Measurements from ENCODE around the gene KRT16.
A peak's percentile ranks its signal among the peaks of the same experiment; 100 is the strongest.
"Not testable (repeated sequence)": the region's sequence is repeated elsewhere in the genome, so short reads cannot be mapped to it uniquely, and the experiment has no call there.

The KRT16 gene

DNA sequence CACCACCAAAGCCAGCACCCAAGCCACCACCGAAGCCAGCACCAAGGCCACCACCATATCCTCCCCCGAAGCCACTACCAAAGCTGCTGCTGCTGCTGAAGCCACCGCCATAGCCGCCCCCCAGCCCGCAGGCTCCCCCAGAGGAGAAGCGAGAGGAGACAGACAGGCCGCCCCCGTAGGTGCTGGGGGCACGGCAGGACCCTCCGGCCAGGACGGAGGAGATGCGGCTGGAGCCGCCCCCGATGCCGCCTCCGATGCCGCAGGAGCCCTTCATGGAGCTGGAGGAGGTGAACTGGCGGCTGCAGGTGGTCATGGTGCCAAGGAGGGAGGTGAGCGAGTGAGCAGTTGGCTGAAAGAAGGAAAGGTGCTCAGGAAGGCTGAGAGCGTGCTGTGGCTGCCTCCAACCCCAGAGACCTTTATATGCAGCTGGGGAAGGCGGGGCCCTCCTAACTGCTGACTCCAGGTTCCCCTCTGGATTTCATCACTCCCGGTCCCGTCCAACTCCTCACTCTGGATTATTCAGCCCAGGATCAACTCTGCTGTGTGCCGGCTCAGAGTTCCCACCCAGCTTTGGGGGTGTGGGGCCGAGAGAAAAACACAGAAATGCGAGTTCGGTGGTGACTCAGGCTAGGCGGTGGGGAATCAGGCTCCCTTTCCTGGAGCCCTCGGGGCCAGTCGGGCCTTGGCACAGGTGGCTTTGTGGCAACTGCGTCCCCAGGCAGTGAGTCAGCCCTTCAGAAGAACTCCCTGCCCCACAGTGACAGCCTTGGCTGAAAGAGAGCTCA, at the start of gene KRT16:
TSS of gene KRT16 (minus strand) at position 392 of the 785 bp plus-strand sequence. CDS start at position 313, 79 bp downstream.
- DNase-seq (ENCODE audit: low spot score): not testable (repeated sequence)

GRCh38 chr17:41660221-41660711, 47.7 kb upstream of the KRT16 start:
- no peak for DNase-seq (ENCODE audit: low spot score)

- DNase-seq (ENCODE audit: low spot score): no peak
These were observed 47.1 kb upstream of the KRT16 start for GRCh38 chr17:41659427-41660212.

- no peak for DNase-seq (ENCODE audit: low spot score)
These were observed 46.3 kb upstream of the KRT16 start for GRCh38 chr17:41658846-41659245.

DNA sequence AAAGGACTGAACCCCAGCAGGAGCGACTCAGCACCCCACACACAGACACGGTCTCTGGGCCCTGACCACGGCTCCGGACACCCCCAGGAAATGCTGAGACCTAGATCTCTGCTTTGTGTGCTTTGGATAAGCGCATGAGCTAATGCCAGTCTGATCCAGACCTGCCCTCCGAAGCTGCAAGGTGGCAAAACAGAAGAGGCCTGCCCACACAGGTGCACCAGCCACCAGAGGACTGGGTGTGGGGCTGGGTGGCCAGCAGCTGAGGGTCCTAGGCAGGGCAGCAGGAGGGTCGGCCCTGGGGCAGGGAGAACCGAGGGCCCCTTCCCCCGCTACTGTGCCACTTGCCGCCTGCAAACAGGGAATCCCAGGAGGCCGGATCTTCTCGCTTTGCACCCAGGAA, 45.4 kb upstream of the KRT16 start:
- DNase-seq (ENCODE audit: low spot score): no peak

DNA sequence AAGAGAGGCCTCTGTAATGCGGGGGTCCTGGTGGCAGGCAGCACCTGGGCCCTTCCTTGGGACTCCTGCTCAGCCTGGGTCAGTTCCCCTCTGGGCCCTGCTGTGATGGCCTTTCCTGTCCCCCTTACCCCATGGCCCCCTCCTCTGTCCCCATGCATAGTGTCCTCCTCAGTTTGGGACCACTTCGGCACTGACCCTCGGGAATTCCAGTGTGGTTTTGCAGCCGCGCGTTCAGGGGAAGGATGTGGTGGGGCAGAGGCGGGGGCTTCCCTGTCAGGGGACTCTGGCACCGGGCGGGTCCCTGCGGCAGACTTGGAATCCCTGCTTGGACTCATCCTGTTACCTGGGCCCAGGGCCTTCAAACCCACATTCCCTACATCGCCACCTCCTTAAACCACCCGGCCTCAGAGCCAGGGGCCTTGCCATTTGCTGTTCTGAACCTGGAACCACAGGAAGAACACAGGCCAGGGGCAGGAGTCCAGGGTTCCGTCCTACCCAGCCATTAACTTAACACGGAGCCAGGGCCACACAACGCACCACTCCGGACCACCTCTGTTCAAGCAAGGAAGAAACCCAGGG, 44.7 kb upstream of the KRT16 start:
- DNase-seq (ENCODE audit: low spot score): no peak

DNA sequence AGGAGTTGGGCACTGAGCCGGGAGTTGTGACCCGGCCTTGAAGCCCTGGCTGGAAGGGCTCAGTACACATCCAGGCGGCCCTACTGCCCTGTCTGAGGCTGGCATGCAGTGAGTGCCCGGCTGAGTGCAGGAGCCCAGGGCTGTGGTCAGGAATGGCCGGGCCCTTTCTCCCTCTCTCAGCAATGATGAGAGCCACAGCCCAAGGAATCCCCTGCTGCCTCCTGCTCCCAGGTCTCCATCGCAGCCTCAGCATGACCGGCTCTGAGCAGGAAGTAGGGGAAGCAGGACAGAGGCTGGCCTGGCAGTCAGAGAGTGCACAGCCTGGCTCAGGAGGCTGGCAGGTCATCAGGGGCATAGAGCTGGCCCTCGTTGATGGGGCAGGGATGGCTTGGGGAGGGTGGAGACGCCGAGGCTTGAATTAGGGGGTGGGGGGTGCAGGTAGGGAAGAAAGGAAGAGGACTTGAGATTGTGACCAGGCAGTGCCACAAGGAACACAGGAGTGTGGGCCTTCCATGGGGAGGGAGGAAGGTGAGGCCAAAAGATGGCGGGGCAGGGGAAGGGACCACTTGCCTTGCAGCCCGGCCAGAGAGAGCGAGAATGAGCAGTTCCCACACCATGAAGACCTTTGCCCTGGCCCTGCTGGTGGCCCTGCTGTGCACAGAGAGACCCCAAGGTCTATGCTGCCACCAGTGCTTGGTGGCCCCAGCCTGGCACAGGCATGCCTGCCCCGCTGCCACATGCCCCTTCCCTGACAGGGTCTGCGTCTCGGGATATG, 43.9 kb upstream of the KRT16 start:
- DNase-seq (ENCODE audit: low spot score): no peak

DNA sequence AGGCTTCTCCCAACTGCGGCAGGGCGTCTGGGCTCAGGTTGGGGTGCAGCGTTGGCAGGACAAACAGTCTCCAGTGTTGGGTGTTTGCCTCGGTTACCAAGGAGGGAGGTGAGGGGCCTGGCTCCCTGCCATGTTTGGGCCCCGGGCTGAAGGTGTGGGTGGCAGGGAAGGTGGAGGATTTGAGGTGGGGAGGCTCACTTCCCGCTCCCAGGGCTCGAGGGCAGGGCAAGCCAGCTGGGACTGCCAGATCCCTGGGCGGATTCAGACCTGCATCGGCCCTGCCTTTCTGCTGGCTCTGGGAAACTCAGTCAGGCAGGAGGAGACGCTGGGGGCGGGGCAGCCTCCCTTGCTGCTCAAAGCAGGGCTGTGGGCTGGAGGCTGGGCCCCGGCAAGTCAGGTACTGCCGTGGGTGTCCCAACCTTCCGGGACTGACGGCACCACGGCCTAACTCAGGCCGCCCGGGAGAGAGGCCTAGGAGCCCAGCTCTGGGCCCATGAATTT, 43.1 kb upstream of the KRT16 start:
- no peak for DNase-seq (ENCODE audit: low spot score)

GRCh38 chr17:41654678-41655607, 42.4 kb upstream of the KRT16 start:
- no peak for DNase-seq (ENCODE audit: low spot score)

DNA sequence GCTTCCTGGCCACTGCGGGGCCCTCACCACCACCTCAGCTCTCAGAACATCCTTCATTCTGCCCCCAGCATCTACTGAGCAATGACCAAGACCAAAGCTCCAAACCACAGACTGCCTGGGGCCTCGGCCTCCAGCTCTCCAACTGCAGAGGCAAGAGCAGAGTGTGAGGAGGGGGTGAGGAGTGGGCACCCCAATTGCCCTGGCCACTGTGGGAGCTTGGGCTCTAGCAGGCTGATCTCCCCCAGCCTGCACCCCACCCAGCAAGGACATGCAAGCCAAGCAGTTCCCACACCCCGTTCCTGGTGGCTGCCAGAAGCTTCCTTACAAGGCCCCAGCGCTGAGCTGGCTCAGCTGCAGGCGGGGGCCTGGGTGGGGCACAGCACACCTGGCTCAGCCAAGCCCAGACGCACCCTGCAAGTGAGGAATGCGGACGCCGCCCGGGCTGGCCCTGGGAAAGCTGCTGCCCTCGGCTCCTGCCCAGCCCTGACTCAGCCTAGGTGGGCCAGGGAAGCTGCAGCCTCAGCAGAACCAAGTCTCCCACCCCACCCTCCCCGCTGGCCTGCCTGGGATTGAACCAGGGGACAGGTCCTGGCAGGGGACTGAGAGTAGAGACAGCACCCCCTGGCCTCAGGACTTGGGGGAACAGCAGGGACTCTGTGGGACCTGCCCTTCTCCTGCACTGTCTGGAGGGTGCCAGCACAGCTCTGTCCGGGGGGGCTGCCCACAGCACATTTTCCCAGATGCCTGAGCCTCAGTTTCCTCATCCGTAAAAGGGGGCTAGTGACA, 41.5 kb upstream of the KRT16 start:
- DNase-seq (ENCODE audit: low spot score): no peak

- DNase-seq (ENCODE audit: low spot score): no peak
These were observed 40.9 kb upstream of the KRT16 start for GRCh38 chr17:41653421-41653820.

DNA sequence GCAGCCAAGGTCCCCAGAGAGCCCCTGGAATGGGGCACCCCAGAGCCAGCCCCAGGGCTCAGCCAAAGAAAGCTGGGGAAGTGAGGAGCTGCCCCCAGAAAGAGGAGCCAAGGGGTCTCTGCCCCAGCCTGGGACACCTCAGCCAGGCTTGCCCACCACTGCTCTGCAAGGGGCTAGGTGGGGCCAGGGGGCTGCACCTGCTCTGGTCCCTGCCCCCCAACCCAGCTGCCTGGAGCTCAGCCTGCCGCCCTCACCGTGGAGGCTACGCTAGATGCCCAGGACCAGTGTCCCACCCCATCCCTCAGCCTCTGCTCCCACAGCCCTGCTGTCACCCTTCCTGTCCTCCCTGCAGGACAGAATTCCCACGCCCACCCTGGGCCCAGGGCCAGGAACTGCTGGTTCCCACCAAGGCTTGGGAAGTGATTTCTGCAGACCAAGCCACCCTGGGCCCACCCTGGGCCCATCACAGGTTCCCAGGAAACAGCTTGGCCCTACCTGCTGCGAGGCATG, 39.9 kb upstream of the KRT16 start:
- DNase-seq (ENCODE audit: low spot score): no peak

DNA sequence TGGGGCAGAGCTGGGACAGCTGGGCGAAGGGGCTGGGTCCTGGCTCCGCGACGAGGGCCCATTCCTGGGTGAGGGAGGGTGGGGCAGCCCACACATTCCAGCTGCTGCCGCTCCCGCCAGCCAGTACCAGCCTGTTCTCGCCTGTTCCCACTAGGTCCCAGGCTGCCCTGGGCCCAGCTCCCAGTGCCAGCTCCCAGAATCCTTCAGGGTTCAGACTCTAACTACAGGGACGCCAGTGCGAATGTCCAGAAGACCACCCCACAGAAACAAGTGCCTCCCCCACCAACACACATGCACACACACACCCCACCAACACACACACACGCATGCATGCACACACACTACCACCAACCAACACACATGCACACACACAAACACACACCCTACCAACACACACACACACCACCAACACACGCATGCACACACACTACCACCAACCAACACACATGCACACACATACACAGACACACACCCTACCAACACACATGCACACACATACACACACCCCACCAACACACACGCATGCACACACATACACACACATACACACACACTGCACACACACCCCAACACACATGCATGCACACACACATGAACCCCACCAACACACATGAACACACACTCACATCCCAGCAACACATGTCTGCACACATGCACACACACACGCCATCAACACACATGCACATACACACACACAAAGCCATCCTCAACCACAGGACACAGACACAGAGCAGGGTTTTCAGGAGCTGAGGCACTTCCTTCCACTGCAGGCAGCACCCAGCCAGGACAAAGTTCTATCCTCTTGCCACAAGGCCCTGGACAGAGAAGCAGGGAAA, 39.3 kb upstream of the KRT16 start:
- no peak for DNase-seq (ENCODE audit: low spot score)

DNA sequence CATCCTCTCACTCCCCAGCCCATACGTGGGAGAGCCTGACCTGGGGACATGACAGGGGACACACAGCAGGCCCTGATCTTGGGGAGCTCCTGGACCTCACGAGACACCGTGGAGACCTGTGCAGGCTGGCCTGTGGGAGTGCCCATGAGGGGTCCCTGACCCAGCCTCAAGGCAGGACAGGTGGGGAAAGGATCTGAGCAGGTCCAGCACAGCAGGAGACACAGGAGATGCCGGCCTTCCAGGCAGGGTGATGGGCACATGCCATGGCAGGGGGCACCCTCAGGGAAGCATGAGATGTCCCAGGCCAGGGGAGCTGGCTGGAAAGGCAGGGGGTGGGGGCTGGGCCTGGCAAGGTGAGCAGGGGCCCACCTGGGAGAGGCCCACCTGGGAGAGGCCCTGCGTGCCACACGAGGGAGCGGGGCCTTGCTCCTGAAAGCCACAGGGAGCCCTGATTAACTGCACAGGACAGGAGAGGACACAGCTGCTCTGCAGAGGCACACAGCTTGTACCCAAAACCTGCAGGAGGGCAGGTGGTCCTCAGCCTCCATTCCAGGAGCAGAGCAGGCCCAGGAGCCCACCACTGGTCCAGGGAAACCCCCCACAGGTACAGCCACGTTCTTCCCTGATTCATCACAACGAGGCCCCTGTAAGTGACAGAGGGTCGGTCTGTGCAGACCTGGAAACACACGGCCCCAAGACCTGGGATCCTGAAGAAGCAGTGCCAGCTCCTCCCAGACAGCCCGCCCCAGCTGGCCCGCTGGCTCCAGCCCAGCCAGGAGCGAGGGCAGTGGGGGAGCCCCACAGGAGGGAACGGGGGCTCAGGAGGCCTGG, 38.4 kb upstream of the KRT16 start:
- DNase-seq (ENCODE audit: low spot score): no peak

GRCh38 chr17:41649923-41650519, 37.5 kb upstream of the KRT16 start:
- DNase-seq (ENCODE audit: low spot score): no peak

DNA sequence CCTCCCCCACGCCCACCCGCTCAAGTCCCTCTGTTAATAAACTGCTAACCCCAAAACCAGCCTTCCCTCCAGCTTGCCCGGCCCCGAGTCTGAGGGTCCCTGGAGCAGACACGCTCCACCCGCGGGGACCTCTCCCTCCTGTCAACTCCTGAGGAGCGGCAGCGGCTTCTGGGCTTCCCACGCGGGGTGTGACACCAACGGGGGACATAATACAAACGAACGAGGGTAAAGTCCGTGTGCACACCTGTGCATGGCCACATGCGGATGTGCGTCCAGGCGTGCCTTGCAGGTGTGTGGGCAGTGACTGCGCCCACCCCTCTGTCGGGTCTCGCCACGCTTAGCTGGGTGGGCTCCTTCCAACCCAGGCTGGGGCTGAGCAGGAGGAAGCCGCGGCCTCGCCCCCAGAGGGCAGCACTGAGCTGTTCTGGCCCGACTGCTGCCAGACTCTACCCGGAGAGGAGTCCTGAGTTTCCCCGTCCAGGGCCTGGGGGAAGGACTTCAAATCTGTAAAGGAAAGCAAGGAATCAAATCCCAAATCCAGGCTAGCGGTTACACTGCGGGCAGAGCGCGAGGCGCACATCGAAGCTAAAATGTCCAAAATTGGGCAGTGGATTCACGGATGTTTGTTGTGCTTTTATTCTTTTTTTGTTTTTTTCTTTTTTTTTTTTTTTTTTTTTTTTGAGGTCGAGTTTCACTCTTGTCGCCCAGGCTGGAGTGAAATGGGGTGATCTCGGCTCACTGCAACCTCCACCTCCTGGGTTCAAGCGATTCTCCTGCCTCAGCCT, 36.0 kb upstream of the KRT16 start:
- DNase-seq (ENCODE audit: low spot score): peak; percentile 78

Measured in CD4-positive, alpha-beta T cell treated with Interleukin-6 at 100 ng/mL for 8 hours (primary cell).